Psoas muscle (tissue), 8 donors: ENCODE measurements around the gene XBP1. TPM values are rescaled to one million over a fixed set of nuclear protein-coding genes. Genes with fewer than 3 reads are reported as not detected.

ENCODE experiments used
- ATAC-seq, 4 donors: fragments of 200-7000 bp; cut with Tn5 transposase; one replicate each; pipeline ENCODE4 v1.9.1; 2020; ENCODE audit warnings: moderate library complexity in 3 of 4, mild to moderate bottlenecking in 2 of 4
- DNase-seq, 2 donors: peaks; one replicate each; pipeline ENCODE4 v3.0.0-alpha.2; 2020
- H3K27ac ChIP-seq: fragments of 200-600 bp; one replicate; pipeline ENCODE4 v1.8.0; 2022
- H3K27me3 ChIP-seq, 3 donors: fragments of 200-600 bp in 1 of 3; one replicate each; pipeline versions ENCODE4 v1.6.1 to v1.8.0; 2013 to 2022; ENCODE audit warnings: low read length in 2 of 3, mild to moderate bottlenecking in 2 of 3, moderate library complexity in 1 of 3; ENCODE audit not compliant: insufficient read depth in 3 of 3
- H3K36me3 ChIP-seq, 2 donors: fragments of 200-600 bp in 1 of 2; one replicate each; pipeline versions ENCODE4 v1.6.1 to v1.8.0; 2013 to 2022; ENCODE audit warnings: low read depth in 1 of 2, mild to moderate bottlenecking in 1 of 2, moderate library complexity in 1 of 2; ENCODE audit not compliant: insufficient read depth in 1 of 2
- H3K4me1 ChIP-seq: fragments of 200-600 bp; one replicate; pipeline ENCODE4 v1.8.0; 2022
- H3K4me3 ChIP-seq: fragments of 200-600 bp; one replicate; pipeline ENCODE4 v1.8.0; 2022; ENCODE audit warnings: mild to moderate bottlenecking
- H3K9me3 ChIP-seq: fragments of 200-600 bp; one replicate; pipeline ENCODE4 v1.8.0; 2022
- WGBS, 3 donors: extraction: QIAGEN DNeasy Blood & Tissue Kit; methylation state at CpG; one replicate each; pipeline versions ENCODE4 v1.1.6 to v1.1.7; 2013; 5-methylcytosine and 5-hydroxymethylcytosine counted together
- intact Hi-C, 2 donors: fragments of 100-400 bp; cut with DNase I; formaldehyde crosslinking; loops; one replicate each; pipeline versions ENCODE4 v1.11.0 to v1.14.2; 2022
- polyA plus RNA-seq, 3 donors: library from polyadenylated mRNA; stranded (reverse); fragments of 200-250 nt; gene quantifications; one replicate each; pipeline ENCODE4 v1.2.3, GENCODE V29; 2013
- total RNA-seq, 4 donors: library from RNA; stranded (reverse); fragmentation: NEBNext Ultra II Directional in 2 of 4; extraction: Animal tissue kit (Norgen Biotek cat#: 25700) in 2 of 4; gene quantifications; one replicate each; pipeline versions ENCODE4 v1.2.1 to v1.2.4, GENCODE V29; 2021 to 2023
- TF ChIP-seq, protein P1 (sequence below): fragments of 200-600 bp; IDR thresholded peaks from one replicate; pipeline ENCODE4 v1.8.0; 2022; ENCODE audit warnings: antibody characterized with exemption
- donor health status: healthy with polysubstance abuse.
- donor health status: DM: no; HTN: no; CAD: no; lungs with moderate emphysema.
- donor health status: Bipolar disorder and iron deficiency.
- donor health status: healthy.
- donor health status: DM: yes; HTN: yes; CAD: no.
- donor health status: DM: no; HTN: no; CAD: no.
- donor health status: DM: no; HTN: no; CAD: no.
- donor health status: DM: yes; HTN: yes; CAD: no.

XBP1 gene
- total and polyA plus RNA-seq, 7 donors = 38.9 to 173 (median 110) TPM

DNA sequence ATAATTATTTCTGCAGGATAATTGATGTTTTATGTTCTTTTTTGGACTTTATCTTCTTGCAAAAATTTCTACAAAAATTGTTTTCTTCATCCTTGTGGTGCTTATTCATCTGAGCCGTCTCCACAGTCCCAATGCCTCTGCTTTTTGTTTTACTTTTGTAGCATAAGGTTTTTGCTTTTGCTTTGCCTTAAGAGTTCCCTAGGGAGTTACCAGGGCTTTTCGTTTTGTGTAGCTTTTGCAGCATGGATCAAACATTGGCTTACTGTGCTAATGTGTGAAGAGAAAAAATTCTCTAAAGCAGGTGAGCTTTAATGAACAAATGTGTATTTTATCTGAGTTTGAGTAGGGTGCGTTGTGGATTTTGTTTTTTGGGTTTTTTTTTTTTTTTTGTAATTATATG is 11.8 kb downstream of the XBP1 start:
- Histone ChIP-seq H3K27ac (no peak overlapping the region), H3K4me1 (peaks cover 5% of the 10 kb centered on the region), H3K36me3 (peaks cover 11 to 68% of the 10 kb centered on the region in 2 donors), H3K27me3 (no peaks in the 10 kb centered on the region), H3K9me3 (no peaks in the 10 kb centered on the region), H3K4me3 (no peak overlapping the region)
- 61 to 68% (median 62%) methylated on average over 3 of the region's 3 CpGs for WGBS, 3 donors
- DNase-seq (no peak), ATAC-seq (no peak)
- intact Hi-C loops = no loop called here
- TF ChIP-seq, protein P1, sequence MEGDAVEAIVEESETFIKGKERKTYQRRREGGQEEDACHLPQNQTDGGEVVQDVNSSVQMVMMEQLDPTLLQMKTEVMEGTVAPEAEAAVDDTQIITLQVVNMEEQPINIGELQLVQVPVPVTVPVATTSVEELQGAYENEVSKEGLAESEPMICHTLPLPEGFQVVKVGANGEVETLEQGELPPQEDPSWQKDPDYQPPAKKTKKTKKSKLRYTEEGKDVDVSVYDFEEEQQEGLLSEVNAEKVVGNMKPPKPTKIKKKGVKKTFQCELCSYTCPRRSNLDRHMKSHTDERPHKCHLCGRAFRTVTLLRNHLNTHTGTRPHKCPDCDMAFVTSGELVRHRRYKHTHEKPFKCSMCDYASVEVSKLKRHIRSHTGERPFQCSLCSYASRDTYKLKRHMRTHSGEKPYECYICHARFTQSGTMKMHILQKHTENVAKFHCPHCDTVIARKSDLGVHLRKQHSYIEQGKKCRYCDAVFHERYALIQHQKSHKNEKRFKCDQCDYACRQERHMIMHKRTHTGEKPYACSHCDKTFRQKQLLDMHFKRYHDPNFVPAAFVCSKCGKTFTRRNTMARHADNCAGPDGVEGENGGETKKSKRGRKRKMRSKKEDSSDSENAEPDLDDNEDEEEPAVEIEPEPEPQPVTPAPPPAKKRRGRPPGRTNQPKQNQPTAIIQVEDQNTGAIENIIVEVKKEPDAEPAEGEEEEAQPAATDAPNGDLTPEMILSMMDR = no peak

DNA sequence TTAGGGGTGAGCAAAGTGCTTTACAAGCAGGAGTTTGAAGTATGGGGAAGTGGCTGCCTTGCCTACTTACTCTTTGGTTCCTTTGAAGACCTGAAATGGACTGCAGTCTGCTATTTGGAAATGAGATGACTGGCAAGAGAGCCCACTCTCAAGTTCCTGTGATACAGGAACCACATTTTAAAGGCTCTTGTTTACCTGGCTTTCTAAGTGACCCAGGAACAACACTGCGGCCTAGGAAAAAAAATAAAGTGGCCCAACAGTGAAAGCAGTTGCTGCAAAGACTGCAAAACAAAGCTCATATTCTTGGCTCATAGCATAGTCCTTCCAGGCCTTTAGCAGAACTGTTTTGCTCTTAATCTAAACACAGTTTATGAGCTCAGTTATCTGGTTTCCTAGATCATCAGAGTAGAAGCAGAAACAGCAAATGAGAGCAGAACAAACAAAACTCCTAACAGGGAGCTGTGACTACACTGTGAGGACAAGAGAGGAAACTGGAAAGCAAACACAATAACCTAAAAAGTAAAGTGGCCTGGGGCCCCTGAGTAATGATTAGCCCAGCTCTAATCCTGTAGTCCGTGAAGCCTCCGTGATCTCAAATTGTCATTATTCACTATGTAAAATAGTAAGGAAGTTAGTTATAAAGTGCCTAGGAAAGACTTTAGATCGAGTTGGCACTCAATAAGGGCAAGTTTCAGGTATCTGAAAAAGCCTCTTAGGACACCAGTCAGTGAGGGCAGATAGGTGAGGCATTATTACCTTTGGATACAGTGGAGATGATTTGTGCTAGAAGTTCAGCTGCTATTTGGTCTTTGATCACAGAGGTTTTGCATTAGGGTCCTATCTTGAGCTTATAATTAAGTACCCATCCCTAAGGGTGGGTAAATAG is 16.3 kb downstream of the XBP1 start:
- TF ChIP-seq, protein P1 = no peak
- H3K4me1 ChIP-seq = peaks cover 10% of the 10 kb centered on the region
- DNase-seq (no peak), ATAC-seq (no peak)
- H3K27me3 ChIP-seq = no peaks in the 10 kb centered on the region
- no peak overlapping the region for H3K4me3 ChIP-seq
- intact Hi-C loops = no loop called here
- no peaks in the 10 kb centered on the region for H3K9me3 ChIP-seq
- H3K27ac ChIP-seq = no peak overlapping the region
- peaks cover 13 to 81% of the 10 kb centered on the region in 2 donors for H3K36me3 ChIP-seq
- WGBS, 3 donors = 86 to 88% (median 88%) methylated on average over 4 of the region's 4 CpGs

DNA sequence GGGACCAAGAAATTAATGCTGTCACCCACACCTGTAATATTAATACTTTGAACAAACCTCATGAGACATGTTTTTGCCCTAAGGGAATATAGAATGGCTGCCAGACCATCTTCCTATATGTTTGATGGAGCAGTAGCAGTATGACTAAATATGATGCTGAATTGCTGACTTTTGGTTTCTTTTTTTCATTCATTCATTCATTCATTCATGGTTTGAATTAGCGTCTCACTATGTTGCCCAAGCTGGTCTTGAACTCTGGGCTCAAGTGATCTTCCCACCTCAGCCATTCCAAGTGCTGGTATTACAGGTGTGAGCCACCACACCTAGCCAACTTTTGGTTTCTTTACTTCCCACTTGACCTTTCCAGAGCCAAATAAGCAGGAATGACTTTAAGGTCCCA is 20.1 kb downstream of the XBP1 start:
- intact Hi-C loops = no loop called here
- Histone ChIP-seq H3K27ac (no peak overlapping the region), H3K4me1 (peaks cover 15% of the 10 kb centered on the region), H3K4me3 (no peak overlapping the region), H3K36me3 (peaks cover 13 to 71% of the 10 kb centered on the region in 2 donors), H3K27me3 (no peaks in the 10 kb centered on the region), H3K9me3 (no peaks in the 10 kb centered on the region)
- ATAC-seq (no peak), DNase-seq (no peak)
- WGBS, 3 donors = 90 to 97% (median 93%) methylated on average over 1 of the region's 1 CpG
- TF ChIP-seq, protein P1 = no peak

DNA sequence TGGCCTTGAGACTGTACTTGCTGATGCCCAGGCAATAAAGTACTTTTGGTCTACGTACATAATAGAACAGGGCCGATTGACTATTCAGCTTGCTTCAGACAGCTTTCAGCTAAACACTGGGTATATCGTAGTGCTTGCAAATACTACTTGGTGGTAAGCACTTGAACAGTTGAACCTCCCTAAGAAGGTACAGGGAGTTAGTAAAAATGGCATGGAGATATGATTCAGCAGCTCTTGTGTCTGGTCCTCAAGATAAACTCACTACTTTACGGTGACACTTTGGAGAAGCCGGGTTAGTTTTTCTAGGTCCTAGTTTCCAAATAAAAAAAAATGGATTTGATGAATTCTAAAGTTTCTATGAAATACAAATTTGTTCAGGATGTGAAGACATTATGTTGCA is 20.5 kb downstream of the XBP1 start:
- H3K36me3 ChIP-seq = peaks cover 13 to 71% of the 10 kb centered on the region in 2 donors
- 78 to 87% (median 80%) methylated on average over 5 of the region's 5 CpGs for WGBS, 3 donors
- intact Hi-C loops = no loop called here
- no peaks in the 10 kb centered on the region for H3K27me3 ChIP-seq
- no peak overlapping the region for H3K4me3 ChIP-seq
- H3K27ac ChIP-seq = peak overlapping the region; percentile 54
- TF ChIP-seq, protein P1 = no peak
- no peak for DNase-seq
- H3K9me3 ChIP-seq = no peaks in the 10 kb centered on the region
- H3K4me1 ChIP-seq = peaks cover 18% of the 10 kb centered on the region
- peak; percentile 15 to 52 (median 34) for ATAC-seq
